H9 (cell line): Measurements from ENCODE around the gene IRF7. TPM values are rescaled to one million over a fixed set of nuclear protein-coding genes. Genes with fewer than 3 reads are reported as not detected.
"Not testable (repeated sequence)": the region's sequence is repeated elsewhere in the genome, so short reads cannot be mapped to it uniquely, and the experiment has no call there.

Experiments
- DNase-seq: peaks from one replicate; pipeline ENCODE4 v3.0.0-alpha.2; 2017
- H2AFZ ChIP-seq: one replicate; pipeline ENCODE4 v1.6.1; 2013; ENCODE audit warnings: mild to moderate bottlenecking, low read length, control low read depth, moderate library complexity
- H2AK5ac ChIP-seq: 2 replicates; pipeline ENCODE4 v1.6.1; 2013; ENCODE audit warnings: low read length, control low read depth, mixed read lengths; ENCODE audit not compliant: insufficient read length
- H2BK120ac ChIP-seq: one replicate; pipeline ENCODE4 v1.6.1; 2013; ENCODE audit warnings: low read depth, mild to moderate bottlenecking, low read length, control low read depth, inconsistent platforms; ENCODE audit not compliant: poor library complexity, severe bottlenecking
- H2BK12ac ChIP-seq: 2 replicates; pipeline ENCODE4 v1.6.1; 2013; ENCODE audit warnings: low read length, control low read depth, mixed read lengths, low read depth; ENCODE audit not compliant: insufficient read length
- H2BK15ac ChIP-seq: 2 replicates; pipeline ENCODE4 v1.6.1; 2013; ENCODE audit warnings: low read depth, low read length, control low read depth
- H2BK20ac ChIP-seq: one replicate; pipeline ENCODE4 v1.6.1; 2013; ENCODE audit warnings: low read depth, mild to moderate bottlenecking, low read length, control low read depth, inconsistent platforms; ENCODE audit not compliant: poor library complexity, severe bottlenecking
- H2BK5ac ChIP-seq: 2 replicates; pipeline ENCODE4 v1.6.1; 2013; ENCODE audit warnings: low read length, control low read depth, mixed read lengths; ENCODE audit not compliant: insufficient read length
- H3K14ac ChIP-seq: 2 replicates; pipeline ENCODE4 v1.6.1; 2013; ENCODE audit warnings: low read length, control low read depth; ENCODE audit not compliant: insufficient read depth
- H3K18ac ChIP-seq: 2 replicates; pipeline ENCODE4 v1.6.1; 2013; ENCODE audit warnings: low read depth, mild to moderate bottlenecking, mixed read lengths, low read length, control low read depth; ENCODE audit not compliant: insufficient read length
- H3K23ac ChIP-seq: 2 replicates; pipeline ENCODE4 v1.6.1; 2013; ENCODE audit warnings: low read length, control low read depth, mixed read lengths, low read depth; ENCODE audit not compliant: insufficient read length
- H3K23me2 ChIP-seq: 2 replicates; pipeline ENCODE4 v1.6.1; 2013; ENCODE audit warnings: low read depth, mild to moderate bottlenecking, mixed read lengths, low read length, control low read depth; ENCODE audit not compliant: insufficient read length, poor library complexity, severe bottlenecking
- H3K27ac ChIP-seq: 2 replicates; pipeline ENCODE4 v1.5.1; 2013; ENCODE audit warnings: low read length, control low read depth, mixed read lengths, low read depth; ENCODE audit not compliant: insufficient read length
- H3K27me3 ChIP-seq: 2 replicates; pipeline ENCODE4 v1.6.1; 2013; ENCODE audit warnings: low read length, control low read depth, inconsistent platforms; ENCODE audit not compliant: insufficient read depth
- H3K4ac ChIP-seq: 2 replicates; pipeline ENCODE4 v1.6.1; 2013; ENCODE audit warnings: low read depth, mild to moderate bottlenecking, control low read depth, inconsistent platforms, low read length, moderate library complexity
- H3K4me1 ChIP-seq: 2 replicates; pipeline ENCODE4 v1.6.1; 2013; ENCODE audit warnings: low read length, control low read depth, inconsistent platforms; ENCODE audit not compliant: insufficient read depth
- H3K4me2 ChIP-seq: 2 replicates; pipeline ENCODE4 v1.6.1; 2013; ENCODE audit warnings: low read length, control low read depth, mixed read lengths; ENCODE audit not compliant: insufficient read length, insufficient read depth
- H3K56ac ChIP-seq: 2 replicates; pipeline ENCODE4 v1.6.1; 2013; ENCODE audit warnings: low read depth, mild to moderate bottlenecking, mixed read lengths, low read length, control low read depth; ENCODE audit not compliant: insufficient read length
- H3K79me1 ChIP-seq: 2 replicates; pipeline ENCODE4 v1.6.1; 2013; ENCODE audit warnings: low read depth, mild to moderate bottlenecking, moderate library complexity, low read length, control low read depth, inconsistent platforms; ENCODE audit not compliant: insufficient read depth, poor library complexity, severe bottlenecking
- H3K79me2 ChIP-seq: 2 replicates; pipeline ENCODE4 v1.6.1; 2013; ENCODE audit warnings: low read length, control low read depth, inconsistent platforms; ENCODE audit not compliant: insufficient read depth
- H3K9ac ChIP-seq: 2 replicates; pipeline ENCODE4 v1.6.1; 2013; ENCODE audit warnings: low read length, control low read depth, mixed read lengths; ENCODE audit not compliant: insufficient read length; ENCODE audit errors: extremely low read depth
- H3K9me3 ChIP-seq: one replicate; pipeline ENCODE4 v1.6.1; 2013; ENCODE audit warnings: low read depth, low read length, inconsistent platforms; ENCODE audit not compliant: control insufficient read depth
- H3T11ph ChIP-seq: one replicate; pipeline ENCODE4 v1.6.1; 2013; ENCODE audit warnings: mild to moderate bottlenecking, low read length, control low read depth, inconsistent platforms
- H4K20me1 ChIP-seq: one replicate; pipeline ENCODE4 v1.6.1; 2013; ENCODE audit not compliant: control insufficient read depth, insufficient read length, insufficient read depth
- H4K5ac ChIP-seq: 2 replicates; pipeline ENCODE4 v1.6.1; 2013; ENCODE audit warnings: low read depth, mild to moderate bottlenecking, mixed read lengths, low read length, control low read depth; ENCODE audit not compliant: insufficient read length
- H4K8ac ChIP-seq: replicated peaks from 2 replicates; pipeline ENCODE4 v1.6.1; 2013; ENCODE audit warnings: low read length, control low read depth, mixed read lengths, low read depth; ENCODE audit not compliant: insufficient read length
- H4K91ac ChIP-seq: 2 replicates; pipeline ENCODE4 v1.6.1; 2013; ENCODE audit warnings: low read depth, mild to moderate bottlenecking, moderate library complexity, mixed read lengths, low read length, control low read depth; ENCODE audit not compliant: insufficient read length
- H3K27ac Mint-ChIP-seq, 3 experiments: 2 replicates in 2 of 3; 3 replicates in 1 of 3; pipeline ENCODE4 v1.8.0; 2020 to 2021; ENCODE audit warnings: mixed read lengths in 3 of 3, mild to moderate bottlenecking in 1 of 3, moderate library complexity in 1 of 3
- H3K27me3 Mint-ChIP-seq: 2 replicates; pipeline ENCODE4 v1.8.0; 2021; ENCODE audit warnings: low read depth, mild to moderate bottlenecking, moderate library complexity, mixed read lengths
- H3K36me3 Mint-ChIP-seq, 3 experiments: 2 replicates in 2 of 3; 3 replicates in 1 of 3; pipeline ENCODE4 v1.8.0; 2020 to 2021; ENCODE audit warnings: low read depth in 3 of 3, mixed read lengths in 3 of 3; ENCODE audit not compliant: insufficient read depth in 1 of 3
- H3K4me1 Mint-ChIP-seq, 2 experiments: 2 replicates each; pipeline ENCODE4 v1.8.0; 2020; ENCODE audit warnings: mixed read lengths in 2 of 2
- H3K4me3 Mint-ChIP-seq, 2 experiments: 2 replicates in 1 of 2; 3 replicates in 1 of 2; pipeline ENCODE4 v1.8.0; 2020 to 2021; ENCODE audit warnings: mild to moderate bottlenecking in 2 of 2, mixed read lengths in 2 of 2, moderate library complexity in 1 of 2
- H3K9me3 Mint-ChIP-seq, 2 experiments: 2 replicates in 1 of 2; 3 replicates in 1 of 2; pipeline ENCODE4 v1.8.0; 2020; ENCODE audit warnings: mild to moderate bottlenecking in 2 of 2, mixed read lengths in 2 of 2, moderate library complexity in 1 of 2
- CTCF ChIP-seq: fragments of 200-600 bp; sonication (generic); conservative IDR thresholded peaks from 3 replicates; pipeline ENCODE4 v1.8.0; 2021; ENCODE audit warnings: antibody characterized with exemption, mild to moderate bottlenecking
- WGBS: extraction: QIAGEN DNeasy Blood & Tissue Kit; methylation state at CpG from one replicate; pipeline ENCODE4 v1.1.7; 2013; ENCODE audit warnings: missing lambda C conversion rate, low lambda C conversion rate, mixed read lengths; ENCODE audit not compliant: insufficient read length; ENCODE audit errors: extremely low coverage; 5-methylcytosine and 5-hydroxymethylcytosine counted together
- total RNA-seq: library from RNA; stranded (reverse); gene quantifications from 2 replicates; pipeline ENCODE4 v1.2.1, GENCODE V29; 2021

Gene IRF7
- total RNA-seq, 1 experiment from 2014 or later, result 9.8 TPM

GRCh38 chr11:650482-650881, 34.7 kb upstream of the IRF7 start:
- Histone ChIP-seq H3K4ac (no peak overlapping the region), H2BK12ac (no peak overlapping the region), H3K14ac (no peak overlapping the region), H3K4me1 (no peaks in the 10 kb centered on the region), H3K56ac (no peak overlapping the region), H3K18ac (no peak overlapping the region), H3K27me3 (no peaks in the 10 kb centered on the region), H3K9me3 (no peaks in the 10 kb centered on the region), H2AK5ac (no peak overlapping the region), H3K27ac (no peak overlapping the region), H2BK20ac (no peak overlapping the region), H2BK5ac (no peak overlapping the region), H2BK15ac (no peak overlapping the region), H4K91ac (no peak overlapping the region), H3K79me2 (no peaks in the 10 kb centered on the region), H3K23me2 (no peaks in the 10 kb centered on the region), H2AFZ (no peak overlapping the region), H4K20me1 (no peaks in the 10 kb centered on the region), H3K4me2 (no peak overlapping the region), H2BK120ac (no peak overlapping the region), H3K79me1 (no peaks in the 10 kb centered on the region), H4K5ac (no peak overlapping the region), H3K9ac (no peak overlapping the region), H4K8ac (no peak overlapping the region), H3K23ac (no peak overlapping the region), H3T11ph (no peak overlapping the region)
- peaks cover 19 to 53% (median 40%) of the 10 kb centered on the region in 3 experiments for H3K36me3 Mint-ChIP-seq
- H3K27ac Mint-ChIP-seq, result no peak overlapping the region
- no peak for DNase-seq
- H3K27me3 Mint-ChIP-seq, result no peaks in the 10 kb centered on the region
- H3K4me1 Mint-ChIP-seq, result peaks cover 2% of the 10 kb centered on the region in 2 experiments; a peak in 1 of 4 replicates
- H3K9me3 Mint-ChIP-seq, result no peaks in the 10 kb centered on the region
- no peak for TF ChIP-seq CTCF
- no peak overlapping the region for H3K4me3 Mint-ChIP-seq
- WGBS, result no CpG with 5 or more reads among the region's 10 CpGs

GRCh38 chr11:647672-648158, 32.0 kb upstream of the IRF7 start:
- DNase-seq, H3K4me2 ChIP-seq, H3K18ac ChIP-seq, H4K5ac ChIP-seq, H3K23ac ChIP-seq, H3K9ac ChIP-seq, H3K4me1 ChIP-seq, H2BK20ac ChIP-seq, H3K79me2 ChIP-seq, H4K8ac ChIP-seq, H3K4me3 Mint-ChIP-seq, H3K79me1 ChIP-seq, H3K4ac ChIP-seq, H2AK5ac ChIP-seq, H4K20me1 ChIP-seq, H3K14ac ChIP-seq, H2BK12ac ChIP-seq, H3K27me3 ChIP-seq, H3K27me3 Mint-ChIP-seq, H3K27ac Mint-ChIP-seq, H3K56ac ChIP-seq, H3K27ac ChIP-seq, H3K4me1 Mint-ChIP-seq, H3K23me2 ChIP-seq, H4K91ac ChIP-seq, H3K9me3 Mint-ChIP-seq, H2BK5ac ChIP-seq, H3K9me3 ChIP-seq, H2BK15ac ChIP-seq, H2AFZ ChIP-seq, H2BK120ac ChIP-seq, H3T11ph ChIP-seq: not testable (repeated sequence)
- H3K36me3 Mint-ChIP-seq, result peaks cover 19 to 58% (median 41%) of the 10 kb centered on the region in 3 experiments
- WGBS, result no CpG with 5 or more reads among the region's 14 CpGs
